B cell (primary cell): Measurements from ENCODE around the gene COPZ1. TPM values are rescaled to one million over a fixed set of nuclear protein-coding genes. Genes with fewer than 3 reads are reported as not detected.
A peak's percentile ranks its signal among the peaks of the same experiment; 100 is the strongest.

ENCODE experiments used
- ATAC-seq: fragments of 200-7000 bp; cut with Tn5 transposase; one replicate; pipeline ENCODE4 v1.10.0; 2021; ENCODE audit warnings: low read depth, mild to moderate bottlenecking, moderate number of reproducible peaks, moderate library complexity
- CTCF ChIA-PET: fragments of 350-600 bp; sonication (Branson Sonifier 250); formaldehyde crosslinking; loops from one replicate; lab custom pipeline; 2021; ENCODE audit warnings: antibody characterized with exemption, inconsistent platforms; lab: Charles Lee
- POLR2A ChIA-PET: fragments of 350-600 bp; sonication (Branson Sonifier 250); formaldehyde crosslinking; loops from one replicate; lab custom pipeline; 2021; ENCODE audit warnings: antibody characterized with exemption; lab: Charles Lee
- DNase-seq: peaks from one replicate; pipeline ENCODE4 v3.0.0; 2013
- H2AFZ ChIP-seq: 2 replicates; pipeline ENCODE4 v1.6.1; 2012; ENCODE audit warnings: mild to moderate bottlenecking, low read depth, low read length; ENCODE audit not compliant: insufficient read depth, poor library complexity, severe bottlenecking
- H3K27ac ChIP-seq, 2 donors: 1 replicate in 1 of 2; 2 replicates in 1 of 2; pipeline ENCODE4 v1.5.1; 2012 to 2013; ENCODE audit warnings: low read length in 2 of 2, mild to moderate bottlenecking in 2 of 2, moderate library complexity in 1 of 2
- H3K27me3 ChIP-seq, 4 experiments: fragments of 200-600 bp in 1 of 4; sonication (generic) in 1 of 4; replicated peaks in 1 of 4; 1 replicate in 2 of 4; 2 replicates in 2 of 4; pipeline versions ENCODE4 v1.6.1 to v1.7.0; 2013 to 2016; ENCODE audit warnings: low read length in 3 of 4, mild to moderate bottlenecking in 2 of 4, mixed read lengths in 1 of 4, moderate library complexity in 1 of 4; ENCODE audit not compliant: insufficient read depth in 4 of 4, control insufficient read depth in 3 of 4; ENCODE audit errors: control extremely low read depth in 1 of 4
- H3K36me3 ChIP-seq, 2 experiments: replicated peaks in 1 of 2; 1 replicate in 1 of 2; 2 replicates in 1 of 2; pipeline versions ENCODE4 v1.6.1 to v1.7.1; 2013; ENCODE audit warnings: low read length in 1 of 2; ENCODE audit not compliant: insufficient read depth in 2 of 2, control insufficient read depth in 1 of 2; ENCODE audit errors: control extremely low read depth in 1 of 2, extremely low read depth in 1 of 2
- H3K4me1 ChIP-seq, 2 donors: fragments of 200-600 bp in 1 of 2; sonication (generic) in 1 of 2; 1 replicate in 1 of 2; 2 replicates in 1 of 2; pipeline versions ENCODE4 v1.5.1 to v1.6.1; 2013 to 2017; ENCODE audit warnings: low read length in 2 of 2; ENCODE audit not compliant: control insufficient read depth in 2 of 2, insufficient read depth in 2 of 2
- H3K4me2 ChIP-seq: replicated peaks from 2 replicates; pipeline ENCODE3; 2012; ENCODE audit warnings: mild to moderate bottlenecking, low read depth, low read length; ENCODE audit not compliant: poor library complexity, severe bottlenecking
- H3K4me3 ChIP-seq, 5 experiments: fragments of 200-600 bp in 1 of 5; sonication (generic) in 1 of 5; 1 replicate in 3 of 5; 2 replicates in 2 of 5; pipeline versions ENCODE4 v1.5.1 to v1.7.0; 2011 to 2016; ENCODE audit warnings: low read length in 4 of 5, mild to moderate bottlenecking in 4 of 5, low read depth in 2 of 5, control low read depth in 1 of 5, moderate library complexity in 1 of 5; ENCODE audit not compliant: insufficient read depth in 1 of 5; ENCODE audit errors: control extremely low read depth in 1 of 5, extremely low read depth in 1 of 5
- H3K79me2 ChIP-seq: fragments of 200-600 bp; sonication (generic); one replicate; pipeline ENCODE4 v1.6.0; 2016; ENCODE audit warnings: low read length; ENCODE audit not compliant: control insufficient read depth, insufficient read depth
- H3K9ac ChIP-seq: fragments of 200-600 bp; sonication (generic); 2 replicates; pipeline ENCODE4 v1.6.1; 2017; ENCODE audit warnings: mild to moderate bottlenecking, low read length, moderate library complexity
- H3K9me3 ChIP-seq, 3 donors: one replicate each; pipeline versions ENCODE4 v1.6.1 to v1.7.1; 2013; ENCODE audit warnings: low read length in 2 of 3; ENCODE audit not compliant: control insufficient read depth in 2 of 3, insufficient read depth in 1 of 3; ENCODE audit errors: control extremely low read depth in 1 of 3
- H4K20me1 ChIP-seq: 2 replicates; pipeline ENCODE4 v1.6.0; 2012; ENCODE audit warnings: mild to moderate bottlenecking, low read length; ENCODE audit not compliant: insufficient read depth, control insufficient read depth, poor library complexity, severe bottlenecking
- H3K27ac Mint-ChIP-seq: one replicate; pipeline ENCODE4 v1.8.0; 2021; ENCODE audit warnings: mixed read lengths
- H3K27me3 Mint-ChIP-seq: one replicate; pipeline ENCODE4 v1.8.0; 2021; ENCODE audit warnings: mixed read lengths
- H3K4me1 Mint-ChIP-seq: one replicate; pipeline ENCODE4 v1.8.0; 2021; ENCODE audit warnings: mixed read lengths
- H3K4me3 Mint-ChIP-seq: one replicate; pipeline ENCODE4 v1.8.0; 2021; ENCODE audit warnings: mixed read lengths
- H3K9me3 Mint-ChIP-seq: one replicate; pipeline ENCODE4 v1.8.0; 2022; ENCODE audit warnings: mixed read lengths; ENCODE audit not compliant: insufficient read depth
- CTCF ChIP-seq: fragments of 200-600 bp; IDR thresholded peaks from one replicate; pipeline ENCODE4 v1.8.0; 2022; ENCODE audit warnings: antibody characterized with exemption, mild to moderate bottlenecking
- EZH2 ChIP-seq: IDR thresholded peaks from 2 replicates; pipeline ENCODE4 v1.6.1; 2012; ENCODE audit warnings: borderline replicate concordance, low read depth, mild to moderate bottlenecking, moderate library complexity, low read length; ENCODE audit not compliant: insufficient read depth, poor library complexity, severe bottlenecking
- WGBS: methylation state at CpG from one replicate; pipeline ENCODE4 v1.1.5; 2013; ENCODE audit warnings: missing lambda C conversion rate; ENCODE audit not compliant: insufficient coverage; 5-methylcytosine and 5-hydroxymethylcytosine counted together
- intact Hi-C: fragments of 100-400 bp; cut with micrococcal nuclease; formaldehyde crosslinking; loops from one replicate; pipeline ENCODE4 v1.10.0; 2022
- polyA plus RNA-seq: library from polyadenylated mRNA; depleted of rRNA; stranded (reverse); fragments of >200 nt; gene quantifications from 2 replicates; pipeline ENCODE4 v1.2.3, GENCODE V29; 2012
- total RNA-seq, 2 donors: library from RNA; stranded (reverse); fragments of 120-200 nt in 1 of 2; gene quantifications; 1 replicate in 1 of 2; 2 replicates in 1 of 2; pipeline versions ENCODE4 v1.2.3 to v1.2.4, GENCODE V29; 2013 to 2022

COPZ1 gene
- total and polyA plus RNA-seq, 2 donors (not counting 1 experiment from before 2014, with no cell fraction given): 54.9 to 72.1 TPM

- POLR2A ChIA-PET: interaction anchor here (0.8 kb wide), 1 partner anchor 95 kb away, joined by 3 read pairs; no protein-coding TSS in a partner anchor
- H3K4me3 Mint-ChIP-seq: no peak overlapping the region
- no peak overlapping the region for H3K4me2 ChIP-seq
- no peak for ATAC-seq
- TF ChIP-seq EZH2 (no peak), CTCF (no peak)
- peaks cover 14% of the 10 kb centered on the region for H3K4me1 Mint-ChIP-seq
- CTCF ChIA-PET: interaction anchor here (0.6 to 3.4 kb wide), 10 partner anchors 8 to 157 kb away, joined by 3 to 24 read pairs (median 3); no protein-coding TSS in a partner anchor
- H3K9ac ChIP-seq: no peak overlapping the region
- H4K20me1 ChIP-seq: no peaks in the 10 kb centered on the region
- H3K27ac ChIP-seq: no peak overlapping the region
- no peaks in the 10 kb centered on the region for H3K9me3 Mint-ChIP-seq
- intact Hi-C loops: no loop called here
- H3K4me1 ChIP-seq: peaks cover 5 to 20% of the 10 kb centered on the region in 2 donors
- no peak overlapping the region for H2AFZ ChIP-seq
- H3K9me3 ChIP-seq: no peaks in the 10 kb centered on the region
- H3K79me2 ChIP-seq: no peaks in the 10 kb centered on the region
- H3K27me3 ChIP-seq: no peaks in the 10 kb centered on the region
- H3K4me3 ChIP-seq: no peak overlapping the region
- peaks cover 0 to 25% of the 10 kb centered on the region in 2 experiments for H3K36me3 ChIP-seq
- DNase-seq: no peak
- WGBS: 83% methylated on average over 4 of the region's 8 CpGs
- peak overlapping the region; percentile 59 for H3K27ac Mint-ChIP-seq
- H3K27me3 Mint-ChIP-seq: no peaks in the 10 kb centered on the region
These were observed 47.3 kb downstream of the COPZ1 start for GRCh38 chr12:54372113-54372806.
